B cell (primary cell): ENCODE data around the gene PIGH.

Experiments
- CTCF ChIP-seq: fragments of 200-600 bp; IDR thresholded peaks from one replicate; pipeline ENCODE4 v1.8.0; 2022; ENCODE audit warnings: antibody characterized with exemption, mild to moderate bottlenecking
- EZH2 ChIP-seq: IDR thresholded peaks from 2 replicates; pipeline ENCODE4 v1.6.1; 2012; ENCODE audit warnings: borderline replicate concordance, low read depth, mild to moderate bottlenecking, moderate library complexity, low read length; ENCODE audit not compliant: insufficient read depth, poor library complexity, severe bottlenecking

GRCh38 chr14:67569011-67569650 is 30.9 kb downstream of the PIGH start:
- TF ChIP-seq CTCF, result no peak
- TF ChIP-seq EZH2, result no peak
